ENCODE data around the gene SSX4B. TPM values are rescaled to one million over a fixed set of nuclear protein-coding genes. Genes with fewer than 3 reads are reported as not detected.
"Not testable (repeated sequence)": the region's sequence is repeated elsewhere in the genome, so short reads cannot be mapped to it uniquely, and the experiment has no call there.

SSX4B gene
- polyA plus RNA-seq, 1 of the 3 experiments (the other 2 are of a cell fraction): not detected

GRCh38 chrX:48396931-48397330 is 14.8 kb downstream of the SSX4B start:
- DNase-seq; H3K4me3 ChIP-seq (ENCODE audit: low read depth in 2 of 2, low read length in 1 of 2); H3K9me2 ChIP-seq; H4K20me1 ChIP-seq (ENCODE audit: insufficient read depth); H3K36me3 ChIP-seq (replicated peaks in 1 of 2; ENCODE audit: control insufficient read depth in 1 of 2, insufficient read depth in 2 of 2, low read length in 1 of 2); H3K4me1 ChIP-seq (ENCODE audit: control insufficient read depth in 1 of 2, insufficient read depth in 2 of 2, low read depth in 1 of 2, low read length in 1 of 2); H3K4me2 ChIP-seq; H3K79me2 ChIP-seq (ENCODE audit: insufficient read depth); H3F3A ChIP-seq (replicated peaks; ENCODE audit: insufficient read depth); CTCF ChIA-PET; POLR2A ChIA-PET; H3K9ac ChIP-seq; H3K27me3 ChIP-seq (ENCODE audit: insufficient read depth); H3K27ac ChIP-seq (ENCODE audit: low read depth in 2 of 2, low read length in 1 of 2); H2AFZ ChIP-seq (ENCODE audit: low read depth); H3K9me3 ChIP-seq: not testable (repeated sequence)
- 6% methylated on average over 2 of the region's 2 CpGs for WGBS (ENCODE audit: low lambda C conversion rate)

- H3K4me2 ChIP-seq; POLR2A ChIA-PET; H3K9me2 ChIP-seq; H3K4me1 ChIP-seq (ENCODE audit: control insufficient read depth in 1 of 2, insufficient read depth in 2 of 2, low read depth in 1 of 2, low read length in 1 of 2); CTCF ChIA-PET; H3K4me3 ChIP-seq (ENCODE audit: low read depth in 2 of 2, low read length in 1 of 2); H3F3A ChIP-seq (replicated peaks; ENCODE audit: insufficient read depth); H3K27ac ChIP-seq (ENCODE audit: low read depth in 2 of 2, low read length in 1 of 2); H3K79me2 ChIP-seq (ENCODE audit: insufficient read depth); H3K9ac ChIP-seq; H3K9me3 ChIP-seq; DNase-seq; H3K27me3 ChIP-seq (ENCODE audit: insufficient read depth); H2AFZ ChIP-seq (ENCODE audit: low read depth); H3K36me3 ChIP-seq (replicated peaks in 1 of 2; ENCODE audit: control insufficient read depth in 1 of 2, insufficient read depth in 2 of 2, low read length in 1 of 2); H4K20me1 ChIP-seq (ENCODE audit: insufficient read depth): not testable (repeated sequence)
- WGBS (ENCODE audit: low lambda C conversion rate): no CpG with 5 or more reads among the region's 16 CpGs
These were observed 28.5 kb downstream of the SSX4B start, which contains the start of gene SSX4 for GRCh38 chrX:48383239-48383638. Gene SSX4 (plus strand): TSS chrX:48383539. CDS start chrX:48384054, 515 bp downstream.

- CTCF ChIA-PET; H3K9me3 ChIP-seq; H3K9ac ChIP-seq; H3K36me3 ChIP-seq (replicated peaks in 1 of 2; ENCODE audit: control insufficient read depth in 1 of 2, insufficient read depth in 2 of 2, low read length in 1 of 2); H3K4me2 ChIP-seq; DNase-seq; H4K20me1 ChIP-seq (ENCODE audit: insufficient read depth); H3K27ac ChIP-seq (ENCODE audit: low read depth in 2 of 2, low read length in 1 of 2); H3K79me2 ChIP-seq (ENCODE audit: insufficient read depth); H3K4me3 ChIP-seq (ENCODE audit: low read depth in 2 of 2, low read length in 1 of 2); H3F3A ChIP-seq (replicated peaks; ENCODE audit: insufficient read depth); POLR2A ChIA-PET; H2AFZ ChIP-seq (ENCODE audit: low read depth); H3K9me2 ChIP-seq; H3K4me1 ChIP-seq (ENCODE audit: control insufficient read depth in 1 of 2, insufficient read depth in 2 of 2, low read depth in 1 of 2, low read length in 1 of 2); H3K27me3 ChIP-seq (ENCODE audit: insufficient read depth): not testable (repeated sequence)
- no CpG with 5 or more reads among the region's 8 CpGs for WGBS (ENCODE audit: low lambda C conversion rate)
These were observed 41.4 kb downstream of the SSX4B start for GRCh38 chrX:48370408-48370807.

- H3K9ac ChIP-seq; H3K9me2 ChIP-seq; H2AFZ ChIP-seq (ENCODE audit: low read depth); H3K9me3 ChIP-seq; H3K79me2 ChIP-seq (ENCODE audit: insufficient read depth); H3K27ac ChIP-seq (ENCODE audit: low read depth in 2 of 2, low read length in 1 of 2); CTCF ChIA-PET; H3K4me2 ChIP-seq; H3K27me3 ChIP-seq (ENCODE audit: insufficient read depth); H3K36me3 ChIP-seq (replicated peaks in 1 of 2; ENCODE audit: control insufficient read depth in 1 of 2, insufficient read depth in 2 of 2, low read length in 1 of 2); H3K4me3 ChIP-seq (ENCODE audit: low read depth in 2 of 2, low read length in 1 of 2); H4K20me1 ChIP-seq (ENCODE audit: insufficient read depth); H3K4me1 ChIP-seq (ENCODE audit: control insufficient read depth in 1 of 2, insufficient read depth in 2 of 2, low read depth in 1 of 2, low read length in 1 of 2); H3F3A ChIP-seq (replicated peaks; ENCODE audit: insufficient read depth); DNase-seq; POLR2A ChIA-PET: not testable (repeated sequence)
- WGBS (ENCODE audit: low lambda C conversion rate): no CpG with 5 or more reads among the region's 12 CpGs
These were observed 43.9 kb downstream of the SSX4B start for GRCh38 chrX:48367717-48368408.

- H3K4me2 ChIP-seq; H3K36me3 ChIP-seq (replicated peaks in 1 of 2; ENCODE audit: control insufficient read depth in 1 of 2, insufficient read depth in 2 of 2, low read length in 1 of 2); H2AFZ ChIP-seq (ENCODE audit: low read depth); CTCF ChIA-PET; H3K79me2 ChIP-seq (ENCODE audit: insufficient read depth); H3K27ac ChIP-seq (ENCODE audit: low read depth in 2 of 2, low read length in 1 of 2); H3K4me1 ChIP-seq (ENCODE audit: control insufficient read depth in 1 of 2, insufficient read depth in 2 of 2, low read depth in 1 of 2, low read length in 1 of 2); H3K9me2 ChIP-seq; POLR2A ChIA-PET; H4K20me1 ChIP-seq (ENCODE audit: insufficient read depth); H3K4me3 ChIP-seq (ENCODE audit: low read depth in 2 of 2, low read length in 1 of 2); H3K9ac ChIP-seq; H3K9me3 ChIP-seq; DNase-seq; H3F3A ChIP-seq (replicated peaks; ENCODE audit: insufficient read depth): not testable (repeated sequence)
- WGBS (ENCODE audit: low lambda C conversion rate): 11% methylated on average over 6 of the region's 6 CpGs
- peaks cover 10% of the 10 kb centered on the region for H3K27me3 ChIP-seq (ENCODE audit: insufficient read depth)
These were observed 52.5 kb downstream of the SSX4B start for GRCh38 chrX:48359281-48359680.

Measured in SK-N-SH (cell line).